Suprapubic skin (tissue), 3 donors: ENCODE measurements around the gene EVA1A.

Experiments
- CTCF ChIP-seq, 2 donors: fragments of 200-600 bp in 1 of 2; fragments of 450-650 bp in 1 of 2; sonication (generic) in 1 of 2; IDR thresholded peaks; one replicate each; pipeline ENCODE4 v1.5.1; 2016 to 2019; ENCODE audit warnings: antibody characterized with exemption in 2 of 2, mild to moderate bottlenecking in 1 of 2, moderate library complexity in 1 of 2
- POLR2A ChIP-seq, 2 donors: fragments of 450-650 bp; IDR thresholded peaks; one replicate each; pipeline ENCODE4 v1.6.1; 2017; ENCODE audit warnings: antibody characterized with exemption in 2 of 2, mild to moderate bottlenecking in 2 of 2, moderate library complexity in 2 of 2

- no peak for TF ChIP-seq CTCF (IDR thresholded peaks at IDR 0.05)
- no peak for TF ChIP-seq POLR2A (IDR thresholded peaks at IDR 0.05)
These were observed 63.5 kb downstream of the EVA1A start for GRCh38 chr2:75497256-75497655.
